ENCODE results near the gene RCOR2. TPM values are rescaled to one million over a fixed set of nuclear protein-coding genes. Genes with fewer than 3 reads are reported as not detected.

RCOR2 gene
- total and polyA plus RNA-seq, 2 of the 13 experiments (the other 11 are each of a cell fraction or from before 2014, with no cell fraction given), result 8.3 to 8.5 TPM

GRCh38 chr11:63944987-63945386 lies 28.0 kb upstream of the RCOR2 start (continued):
- no peak for TF ChIP-seq NFAT5 (CRISPR knock-in tag; IDR thresholded peaks at IDR 0.05)
- no peak for TF ChIP-seq BCLAF1 (IDR thresholded peaks at IDR 0.05)
- no peak for TF ChIP-seq MTA3 (CRISPR knock-in tag; IDR thresholded peaks at IDR 0.05)
- no peak for TF ChIP-seq ATAD3A (CRISPR knock-in tag; IDR thresholded peaks at IDR 0.05)
- TF ChIP-seq ZMYM3 (CRISPR knock-in tag; IDR thresholded peaks at IDR 0.05), result no peak
- no peak for TF ChIP-seq ZNF746 (CRISPR knock-in tag; IDR thresholded peaks at IDR 0.05)
- TF ChIP-seq MLX (CRISPR knock-in tag; IDR thresholded peaks at IDR 0.05), result no peak
- no peak for TF ChIP-seq ZNF263 (CRISPR knock-in tag; IDR thresholded peaks at IDR 0.05)
- TF ChIP-seq PATZ1 (CRISPR knock-in tag; IDR thresholded peaks at IDR 0.05), result peak; percentile 77
- no peak for TF ChIP-seq ZKSCAN8 (CRISPR knock-in tag; IDR thresholded peaks at IDR 0.05; ENCODE audit: borderline replicate concordance)
- no peak for TF ChIP-seq MAFK (conservative IDR thresholded peaks at IDR 0.05 in 1 of 2, IDR thresholded peaks at IDR 0.05 in 1 of 2; ENCODE audit: low read length in 2 of 2)
- TF ChIP-seq ZNF577 (CRISPR knock-in tag; IDR thresholded peaks at IDR 0.05; ENCODE audit: borderline replicate concordance, low read depth), result no peak
- no peak for TF ChIP-seq ZEB1 (IDR thresholded peaks at IDR 0.05; ENCODE audit: insufficient replicate concordance, low read depth)
- TF ChIP-seq FLYWCH1 (CRISPR knock-in tag; IDR thresholded peaks at IDR 0.05), result no peak
- TF ChIP-seq DZIP1 (CRISPR knock-in tag; IDR thresholded peaks at IDR 0.05), result no peak
- TF ChIP-seq RAD51 (IDR thresholded peaks at IDR 0.05; ENCODE audit: borderline replicate concordance), result no peak
- no peak for TF ChIP-seq NPAS2 (CRISPR knock-in tag; IDR thresholded peaks at IDR 0.05; ENCODE audit: borderline replicate concordance)

Data from HepG2 (cell line).